HG02798 (cell line): ENCODE measurements around the gene NGB.

Experiments
- ATAC-seq: cut with Tn5 transposase; IDR thresholded peaks from one replicate; pipeline ENCODE4 v1.9.1; 2021; ENCODE audit warnings: mild to moderate bottlenecking; ENCODE audit not compliant: unreplicated experiment, poor library complexity

Gene NGB

DNA sequence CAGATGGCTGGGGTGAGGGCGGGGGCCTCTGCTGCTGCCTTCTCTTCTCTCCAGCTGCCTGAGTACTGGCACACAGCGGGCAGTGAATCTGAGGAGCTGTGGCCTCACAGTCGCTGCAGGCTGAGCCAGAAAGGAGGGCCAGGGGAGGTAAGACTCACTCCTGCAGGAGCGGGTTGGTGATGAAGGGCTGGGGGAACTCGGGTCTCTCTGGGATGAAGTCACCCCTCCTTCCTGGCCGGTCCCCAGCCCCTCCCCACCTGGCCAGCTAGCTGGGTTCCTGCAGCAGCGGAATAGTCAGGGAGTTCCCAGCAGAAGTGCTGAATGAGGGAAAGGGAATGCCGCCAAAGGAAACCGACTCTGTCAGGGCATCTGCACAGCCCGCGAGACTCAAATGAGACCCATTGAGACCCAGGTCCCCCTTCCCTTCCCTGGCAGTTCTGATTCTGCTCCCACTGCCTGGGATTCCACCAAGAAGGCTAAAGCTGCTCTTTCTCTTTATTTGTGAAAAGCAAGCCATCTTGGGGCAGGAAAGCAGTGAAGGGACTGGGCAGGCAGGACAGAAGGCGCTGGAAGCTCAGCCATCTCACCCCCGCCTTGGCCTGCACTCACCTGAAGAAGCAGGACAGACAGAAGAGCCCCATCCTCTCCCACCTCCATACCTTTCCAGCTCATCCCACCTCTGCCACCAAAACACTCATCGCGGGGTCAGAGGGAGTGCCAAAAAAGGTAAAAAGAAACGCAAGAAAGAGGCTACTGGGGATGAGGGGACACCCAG is 5.3 kb downstream of the NGB start:
- no peak for ATAC-seq

DNA sequence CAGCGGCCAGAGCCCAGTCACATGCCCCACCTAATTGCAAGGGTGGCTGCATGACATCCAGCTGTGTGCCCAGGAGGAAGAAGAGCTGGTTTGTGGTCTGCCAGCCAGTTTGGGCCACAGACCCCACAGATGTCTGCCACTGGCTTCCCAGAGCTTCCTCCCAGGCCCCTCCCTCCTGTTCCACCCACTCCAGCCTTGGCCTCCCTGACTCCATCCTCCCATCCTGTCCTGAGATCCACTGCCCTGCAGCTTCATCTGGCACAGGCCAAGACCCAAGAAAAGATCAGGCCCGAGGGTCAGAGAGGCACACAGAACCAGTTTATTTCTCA is 5.9 kb downstream of the NGB start:
- ATAC-seq: no peak

DNA sequence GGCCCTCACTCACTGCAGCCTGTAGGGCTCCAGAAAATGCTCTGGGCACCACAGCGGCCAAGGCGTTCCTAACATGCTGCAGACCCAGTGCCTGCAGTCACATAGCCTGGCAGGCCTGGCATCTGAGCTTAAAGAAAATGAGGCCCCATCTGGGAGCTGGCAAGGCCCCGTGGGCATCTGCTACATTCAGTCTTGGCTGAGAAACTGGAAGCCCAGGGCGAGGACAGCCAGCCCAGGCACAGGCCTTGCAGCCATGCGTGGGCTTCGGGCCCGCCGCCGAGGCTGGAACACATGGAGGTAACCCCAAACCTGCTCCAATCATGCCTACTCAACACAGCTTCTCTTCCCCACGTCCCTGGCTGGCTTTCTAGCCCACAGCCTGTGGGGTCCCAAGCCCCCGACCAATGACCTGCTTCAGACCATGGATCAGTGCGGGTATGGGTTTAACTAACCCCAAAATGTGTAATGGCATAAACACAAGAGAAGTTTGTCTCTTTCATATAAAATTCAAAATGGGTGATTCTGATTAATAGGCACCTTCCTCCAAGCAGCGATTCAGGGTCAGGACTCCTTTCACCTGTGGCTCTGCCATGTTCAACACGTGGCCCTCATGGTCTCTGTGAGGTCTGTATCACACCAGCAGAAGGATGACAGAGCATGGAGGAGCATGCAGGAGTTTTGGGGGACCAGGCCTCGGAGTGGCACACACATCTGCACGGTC is 6.4 kb downstream of the NGB start:
- no peak for ATAC-seq

DNA sequence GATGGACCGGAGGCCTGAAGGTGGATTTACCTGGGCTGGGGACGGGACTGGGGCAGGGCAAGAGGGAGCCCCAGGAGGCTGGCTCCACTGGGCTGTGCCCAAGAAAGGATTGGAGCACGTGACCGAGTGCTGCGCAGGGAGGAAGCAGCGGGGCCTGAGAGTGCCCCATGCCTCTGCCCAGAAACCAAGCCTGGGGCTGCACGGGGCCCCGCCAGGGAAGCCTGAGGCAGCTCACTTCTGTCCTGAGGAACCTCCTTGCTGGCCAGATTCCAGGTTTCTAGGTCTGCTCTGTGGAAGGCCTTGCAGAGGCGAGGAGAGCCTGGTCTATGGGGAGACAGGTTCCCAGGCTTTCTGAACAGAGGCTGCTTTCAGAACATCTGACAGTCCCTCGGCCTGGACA is 10.4 kb downstream of the NGB start:
- ATAC-seq: no peak

DNA sequence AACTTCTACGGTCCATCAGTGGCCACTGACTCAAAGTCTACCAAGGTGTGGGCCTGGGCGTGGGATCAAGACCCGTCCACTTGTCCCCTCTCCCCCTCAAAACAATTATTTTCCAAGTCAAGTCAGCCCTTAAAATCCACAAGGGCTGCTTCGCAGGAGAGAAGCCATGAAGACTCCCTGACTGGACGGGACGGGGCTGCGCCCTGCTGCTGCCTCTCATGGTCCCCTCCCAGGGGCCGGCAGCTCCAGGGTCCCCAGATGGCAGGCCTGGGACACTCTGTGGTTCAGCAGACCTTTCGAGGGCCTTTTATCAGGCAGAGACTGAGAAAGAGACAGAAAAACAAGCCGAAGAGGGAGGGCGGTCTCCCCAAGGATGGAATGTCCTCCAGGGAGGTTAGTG is 10.8 kb downstream of the NGB start:
- ATAC-seq: no peak

DNA sequence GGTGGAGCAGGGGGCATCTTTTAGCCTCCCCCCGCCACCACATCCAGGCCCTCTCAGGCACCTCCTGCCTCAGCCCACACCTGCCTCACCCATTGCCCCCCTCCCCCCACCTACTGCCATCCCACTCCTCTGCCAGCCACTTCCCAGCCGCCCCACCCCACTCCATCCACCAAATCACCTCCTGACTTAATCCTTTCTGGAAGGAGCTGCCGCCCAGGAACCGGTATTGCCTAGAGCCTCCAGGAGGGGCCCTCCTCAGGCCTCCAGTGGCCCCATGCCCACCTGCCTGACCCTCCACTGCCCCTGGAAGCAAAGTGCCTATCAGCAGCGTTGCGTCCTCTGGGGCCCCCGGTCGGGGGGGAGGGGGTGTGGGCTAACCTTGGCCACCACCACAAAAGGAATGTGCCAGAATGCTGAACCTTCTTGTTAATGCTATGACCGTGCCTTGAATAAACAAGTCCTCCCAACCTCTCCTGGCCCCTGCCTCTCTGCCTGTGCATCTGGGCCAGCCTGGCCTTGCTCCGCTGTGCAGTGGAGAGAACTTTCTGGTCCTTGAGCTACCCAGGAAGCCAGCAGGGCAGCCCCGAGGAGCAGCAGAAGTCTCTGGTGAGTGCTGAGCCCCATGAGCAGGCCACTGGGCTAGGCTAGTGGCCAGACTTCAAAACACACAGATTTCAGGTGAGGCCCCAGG is 11.8 kb downstream of the NGB start:
- ATAC-seq: no peak

DNA sequence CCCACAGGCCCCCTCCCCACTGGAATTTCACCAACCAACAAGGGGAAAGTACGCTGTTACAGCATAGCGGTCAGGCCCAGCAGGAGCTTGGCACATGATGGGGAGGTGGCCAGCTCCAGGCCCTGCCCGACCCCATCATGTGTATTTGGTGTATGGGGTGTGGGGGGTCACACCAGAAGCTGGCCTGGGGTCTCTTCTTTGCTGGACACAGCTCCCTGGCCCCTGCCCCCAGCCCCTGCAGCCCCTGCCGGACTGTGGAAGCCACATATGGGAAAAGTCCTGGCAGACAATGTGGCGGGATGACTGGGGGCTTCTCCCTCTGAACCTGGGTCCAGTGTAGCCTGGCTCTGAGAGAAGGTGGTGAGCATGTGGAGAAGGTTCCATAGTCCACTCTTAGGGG is 12.4 kb downstream of the NGB start:
- no peak for ATAC-seq

DNA sequence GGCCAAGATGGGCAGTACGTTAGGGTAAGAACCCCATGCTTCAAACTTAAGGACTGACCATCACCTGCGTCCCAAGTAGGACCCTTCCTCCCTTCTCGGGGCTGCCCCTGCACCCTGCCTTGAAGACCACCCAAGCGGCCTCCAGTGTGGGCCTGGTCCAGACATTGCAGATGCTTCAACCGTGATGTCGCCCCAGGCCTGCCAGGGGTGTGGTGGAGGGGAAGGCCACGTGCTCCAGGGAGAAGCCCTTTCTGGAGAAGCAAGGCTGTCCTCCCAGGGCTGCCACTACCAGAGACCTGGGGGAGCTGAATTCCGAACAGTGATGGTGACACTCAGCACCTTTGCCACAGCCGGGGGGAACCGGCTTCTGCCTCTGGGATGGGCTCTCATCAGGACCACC is 13.3 kb downstream of the NGB start:
- no peak for ATAC-seq

DNA sequence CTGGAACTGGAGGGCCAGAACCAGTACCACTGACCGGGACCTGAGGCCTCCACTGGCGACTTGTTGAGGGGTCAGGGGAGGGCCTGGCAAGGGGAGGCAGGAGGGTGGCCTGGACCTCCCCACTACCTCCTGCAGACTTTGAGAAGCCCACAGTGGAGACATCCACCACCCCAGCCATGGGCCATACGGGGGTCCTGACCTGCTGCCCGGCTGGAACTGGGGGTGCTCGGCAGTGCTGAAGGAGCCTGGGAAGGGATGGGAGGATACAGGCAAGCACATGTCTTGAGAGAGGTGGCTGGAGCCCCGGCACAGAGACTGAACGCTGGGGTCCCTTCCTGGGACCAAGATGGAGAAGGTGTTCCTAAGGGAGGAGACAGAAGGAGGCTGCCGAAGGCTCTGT is 14.3 kb downstream of the NGB start:
- ATAC-seq: no peak

DNA sequence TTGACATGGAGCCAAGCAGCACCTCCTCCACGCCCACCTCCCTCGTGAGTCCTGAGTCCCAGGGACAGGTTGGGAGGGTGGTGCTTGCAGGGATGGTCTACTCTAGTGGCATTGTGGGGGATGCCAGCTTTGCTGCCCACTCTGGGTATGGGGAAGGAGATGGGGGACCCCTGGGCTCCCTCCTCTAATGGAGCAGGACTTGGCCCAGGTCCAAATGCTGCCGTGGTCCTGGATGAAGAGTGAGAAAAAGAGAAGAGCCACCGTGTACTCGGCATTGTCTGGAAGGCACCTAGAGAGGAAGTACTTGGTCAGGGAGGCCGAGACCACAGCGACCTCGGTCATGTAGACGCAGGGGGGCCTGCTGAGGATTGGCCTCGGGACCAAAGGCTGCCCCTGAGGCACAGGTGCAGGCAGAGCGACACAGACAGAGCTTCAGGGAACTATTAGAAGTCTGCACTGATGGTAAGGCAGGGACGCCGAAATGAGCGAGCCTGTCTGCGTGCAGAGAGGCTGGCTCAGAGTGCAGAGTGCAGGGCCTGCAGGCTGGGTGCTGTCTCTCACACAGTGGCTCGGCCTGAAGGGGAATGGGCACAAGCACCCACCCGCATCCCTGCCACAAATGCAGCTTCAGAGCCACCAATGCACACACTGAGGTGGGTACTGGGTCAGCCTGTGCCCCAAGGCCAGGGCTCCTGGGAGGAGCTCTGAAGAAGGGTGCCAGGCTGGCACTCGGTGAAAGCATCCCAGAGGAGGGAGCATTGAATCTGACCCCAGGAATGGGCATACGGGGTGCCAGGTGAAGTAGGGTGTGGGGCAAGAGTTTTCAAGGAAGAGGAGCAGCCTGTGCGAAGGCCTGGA is 17.4 kb downstream of the NGB start:
- ATAC-seq: no peak

DNA sequence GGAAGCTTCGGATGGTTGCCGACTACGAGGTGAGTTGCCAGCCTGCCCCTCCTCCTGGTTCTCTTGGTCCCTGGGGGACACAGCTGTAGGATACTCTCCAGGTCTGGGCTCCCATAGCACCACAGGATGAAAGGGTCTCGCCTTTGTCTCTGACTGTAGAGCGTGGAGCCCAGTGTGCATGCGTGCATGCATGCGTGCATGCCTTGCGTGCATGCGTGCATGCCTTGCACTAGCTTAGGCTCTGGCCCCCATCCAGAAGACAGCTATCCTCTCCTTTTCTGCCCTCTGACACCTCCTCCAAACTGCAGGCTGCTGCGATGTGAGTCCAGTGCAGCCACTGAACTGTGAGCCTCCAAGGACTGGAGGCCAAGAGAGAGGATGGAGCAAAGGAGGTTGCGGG is 19.1 kb downstream of the NGB start:
- no peak for ATAC-seq

DNA sequence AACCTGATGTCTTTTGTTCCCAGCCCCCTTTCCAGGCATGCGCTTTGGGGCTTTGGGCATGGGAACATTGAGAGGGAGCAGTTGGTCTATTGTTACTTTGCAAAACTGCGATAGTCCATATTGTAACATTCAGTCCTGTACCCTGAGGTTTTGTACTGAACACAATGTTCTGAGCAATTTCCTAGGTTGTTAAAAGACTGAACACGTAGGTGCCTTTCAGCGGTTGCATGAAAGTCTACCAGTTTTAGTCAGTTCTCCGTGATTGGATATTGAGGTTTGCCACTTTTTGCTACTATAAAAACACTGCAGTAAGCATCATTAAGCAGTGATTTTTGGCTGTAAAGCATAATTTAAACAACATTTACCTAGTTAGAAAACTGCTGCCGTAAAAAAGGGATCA is 20.1 kb downstream of the NGB start:
- no peak for ATAC-seq

DNA sequence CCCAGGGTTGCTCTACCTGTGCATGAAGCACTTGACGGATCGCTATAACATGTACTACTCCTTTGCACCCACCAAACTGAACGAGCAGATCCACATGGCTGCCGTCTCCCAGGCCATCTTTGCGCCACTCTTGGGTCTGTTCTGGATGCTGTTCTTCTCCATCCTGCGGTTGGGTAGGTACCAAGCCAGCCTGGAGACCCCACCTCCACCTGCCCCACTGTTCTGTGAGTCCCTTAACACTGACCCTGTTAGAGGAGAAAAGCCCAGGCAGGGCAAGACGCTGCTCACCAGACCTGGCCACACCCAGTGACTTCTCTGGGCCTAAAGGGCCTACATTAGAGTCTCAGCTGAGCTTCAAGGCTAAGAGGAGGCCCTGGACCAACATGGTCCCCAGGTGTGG is 21.7 kb downstream of the NGB start:
- ATAC-seq: no peak

DNA sequence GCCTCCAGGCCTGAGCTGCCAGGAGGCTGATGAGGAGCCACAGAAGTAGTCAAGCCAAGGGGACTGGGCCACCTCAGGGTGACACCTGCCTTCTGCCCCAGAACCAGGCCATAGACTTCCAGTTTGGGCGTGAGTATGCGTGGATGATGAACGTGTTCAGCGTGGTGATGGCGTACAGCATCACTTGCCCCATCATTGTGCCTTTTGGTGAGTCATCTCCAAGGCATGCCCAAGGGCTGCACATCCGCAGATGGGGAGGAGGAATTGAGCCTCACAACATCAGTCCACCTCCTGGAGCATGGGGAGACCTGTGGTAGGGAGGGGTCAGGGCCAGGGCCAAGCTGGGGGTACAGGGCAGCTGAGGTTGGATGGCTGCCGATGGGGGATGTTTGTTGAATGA is 22.3 kb downstream of the NGB start:
- no peak for ATAC-seq

DNA sequence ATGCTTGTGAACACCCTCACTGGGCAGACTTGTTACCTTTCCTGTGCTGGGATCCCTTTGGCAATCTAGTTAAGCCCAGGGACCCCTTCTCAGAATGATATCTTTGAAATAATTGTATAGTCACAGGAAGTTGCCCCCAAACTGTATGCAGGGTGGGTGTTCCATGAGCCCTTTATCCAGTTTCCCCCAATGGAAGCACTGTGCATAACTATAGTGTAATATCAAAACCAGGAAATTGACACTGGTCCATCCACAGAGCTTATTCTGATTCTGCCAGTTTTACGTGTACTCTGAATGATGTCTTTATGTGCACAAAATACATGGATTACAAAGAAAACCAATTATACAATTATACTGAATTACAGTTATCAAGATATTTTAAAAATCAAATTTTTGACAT is 24.2 kb downstream of the NGB start:
- ATAC-seq: no peak

DNA sequence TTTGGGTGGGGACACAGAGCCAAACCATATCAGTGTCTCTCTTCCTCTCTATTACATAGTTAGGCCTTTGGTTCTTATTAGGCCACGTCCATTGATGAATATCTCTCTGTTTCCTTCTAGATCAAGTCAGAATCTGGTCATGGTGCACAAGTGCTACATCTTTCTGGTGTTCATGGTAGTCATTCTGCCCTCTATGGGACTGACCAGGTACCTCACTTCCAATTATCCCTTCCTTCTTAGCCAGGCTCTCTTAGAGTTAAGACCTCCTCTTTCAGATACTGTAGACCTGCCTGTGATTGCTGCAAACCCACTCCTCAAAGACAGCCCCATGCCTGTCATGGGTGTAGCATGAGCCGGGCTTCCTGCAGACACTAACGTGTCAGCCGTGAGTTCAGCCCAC is 25.2 kb downstream of the NGB start:
- no peak for ATAC-seq

DNA sequence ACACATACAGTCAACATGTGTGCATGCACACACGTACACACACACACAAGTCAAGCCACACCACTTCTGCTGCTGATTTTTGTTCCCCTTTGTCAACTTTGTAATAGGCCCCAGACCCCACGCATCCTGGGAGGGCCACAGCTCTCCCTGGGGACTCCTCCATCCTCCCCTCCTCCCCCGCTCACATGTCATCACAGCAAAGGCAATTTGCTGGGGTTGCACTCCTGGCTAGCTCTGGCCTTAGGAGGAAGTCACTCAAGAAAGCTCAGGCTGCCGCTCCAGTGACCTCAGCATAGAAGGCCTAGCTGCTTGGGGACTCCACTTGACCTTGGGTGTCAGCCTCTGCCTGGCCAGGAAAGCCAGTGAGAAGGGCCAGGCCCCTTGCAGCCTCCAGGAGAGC is 27.2 kb downstream of the NGB start:
- ATAC-seq: no peak

DNA sequence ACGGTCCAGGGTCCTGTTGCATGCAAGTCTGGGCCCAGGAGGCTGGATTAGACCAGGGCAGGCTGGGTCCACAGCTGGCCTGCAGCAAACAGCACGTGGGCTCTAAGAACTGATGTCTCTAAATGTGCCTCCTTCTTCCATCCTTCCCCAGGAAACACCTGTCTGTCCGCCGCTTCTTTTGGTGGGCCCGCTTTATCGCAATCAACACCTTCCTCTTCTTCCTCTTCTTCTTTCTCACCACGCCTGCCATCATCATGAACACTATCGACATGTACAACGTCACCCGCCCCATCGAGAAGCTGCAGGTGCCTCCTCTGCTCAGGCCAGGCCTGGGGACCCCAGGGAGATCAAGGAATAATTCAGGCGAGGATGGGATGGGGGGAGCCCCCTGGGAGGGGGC is 28.3 kb downstream of the NGB start:
- no peak for ATAC-seq

DNA sequence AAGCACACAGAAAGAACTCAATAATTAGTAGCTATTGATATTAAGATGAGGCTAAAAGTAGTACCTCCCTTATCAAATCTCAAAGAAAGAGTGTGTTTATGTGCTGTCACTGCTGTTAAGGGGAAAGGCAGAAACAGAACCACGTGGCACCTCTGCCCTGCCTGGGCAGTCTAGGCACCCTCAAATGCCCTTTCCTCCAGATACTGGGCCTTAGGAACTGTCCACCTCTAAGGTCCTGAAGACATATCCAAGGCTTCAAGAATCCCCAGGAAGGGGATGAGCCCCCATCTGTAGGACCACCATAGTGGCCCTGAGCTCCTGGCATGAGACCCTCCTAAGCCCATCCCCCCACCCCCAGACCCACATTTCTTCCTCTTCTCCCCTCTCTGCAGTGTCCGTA is 29.1 kb downstream of the NGB start:
- ATAC-seq: no peak

DNA sequence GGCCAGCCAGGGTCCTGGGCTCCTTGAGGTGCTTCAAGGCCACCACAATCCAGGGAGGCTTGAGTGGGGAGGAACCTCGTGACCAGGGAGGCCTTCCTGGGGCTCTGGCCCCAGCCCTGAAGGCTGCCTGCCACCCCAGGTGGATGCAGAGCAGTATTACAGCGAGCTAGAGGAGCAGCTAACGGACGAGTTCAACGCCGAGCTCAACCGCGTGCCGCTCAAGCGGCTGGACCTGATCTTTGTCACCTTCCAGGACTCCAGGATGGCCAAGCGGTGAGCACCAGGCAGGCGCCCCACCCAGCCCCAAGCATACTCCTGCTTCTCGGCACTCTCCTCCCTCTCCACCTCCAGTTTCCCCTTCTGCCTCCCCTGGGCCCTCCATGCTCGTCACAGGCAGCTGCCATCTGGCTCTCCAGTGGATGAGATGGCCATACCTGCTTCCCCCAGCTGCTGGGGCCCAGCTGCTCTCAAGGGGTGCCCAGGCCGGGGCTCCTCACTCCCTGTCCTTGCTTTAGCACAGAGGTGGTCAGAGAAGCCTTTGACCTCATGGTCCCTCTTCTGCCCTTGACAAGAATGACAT is 30.6 kb downstream of the NGB start:
- no peak for ATAC-seq
